H9 (cell line): ENCODE results near the gene ATF6. TPM values are rescaled to one million over a fixed set of nuclear protein-coding genes. Genes with fewer than 3 reads are reported as not detected.

Experiments
- DNase-seq: peaks from one replicate; pipeline ENCODE4 v3.0.0-alpha.2; 2017
- H2AFZ ChIP-seq: one replicate; pipeline ENCODE4 v1.6.1; 2013; ENCODE audit warnings: mild to moderate bottlenecking, low read length, control low read depth, moderate library complexity
- H2AK5ac ChIP-seq: 2 replicates; pipeline ENCODE4 v1.6.1; 2013; ENCODE audit warnings: low read length, control low read depth, mixed read lengths; ENCODE audit not compliant: insufficient read length
- H2BK120ac ChIP-seq: one replicate; pipeline ENCODE4 v1.6.1; 2013; ENCODE audit warnings: low read depth, mild to moderate bottlenecking, low read length, control low read depth, inconsistent platforms; ENCODE audit not compliant: poor library complexity, severe bottlenecking
- H2BK12ac ChIP-seq: 2 replicates; pipeline ENCODE4 v1.6.1; 2013; ENCODE audit warnings: low read length, control low read depth, mixed read lengths, low read depth; ENCODE audit not compliant: insufficient read length
- H2BK15ac ChIP-seq: 2 replicates; pipeline ENCODE4 v1.6.1; 2013; ENCODE audit warnings: low read depth, low read length, control low read depth
- H2BK20ac ChIP-seq: one replicate; pipeline ENCODE4 v1.6.1; 2013; ENCODE audit warnings: low read depth, mild to moderate bottlenecking, low read length, control low read depth, inconsistent platforms; ENCODE audit not compliant: poor library complexity, severe bottlenecking
- H2BK5ac ChIP-seq: 2 replicates; pipeline ENCODE4 v1.6.1; 2013; ENCODE audit warnings: low read length, control low read depth, mixed read lengths; ENCODE audit not compliant: insufficient read length
- H3K14ac ChIP-seq: 2 replicates; pipeline ENCODE4 v1.6.1; 2013; ENCODE audit warnings: low read length, control low read depth; ENCODE audit not compliant: insufficient read depth
- H3K18ac ChIP-seq: 2 replicates; pipeline ENCODE4 v1.6.1; 2013; ENCODE audit warnings: low read depth, mild to moderate bottlenecking, mixed read lengths, low read length, control low read depth; ENCODE audit not compliant: insufficient read length
- H3K23ac ChIP-seq: 2 replicates; pipeline ENCODE4 v1.6.1; 2013; ENCODE audit warnings: low read length, control low read depth, mixed read lengths, low read depth; ENCODE audit not compliant: insufficient read length
- H3K23me2 ChIP-seq: 2 replicates; pipeline ENCODE4 v1.6.1; 2013; ENCODE audit warnings: low read depth, mild to moderate bottlenecking, mixed read lengths, low read length, control low read depth; ENCODE audit not compliant: insufficient read length, poor library complexity, severe bottlenecking
- H3K27ac ChIP-seq: 2 replicates; pipeline ENCODE4 v1.5.1; 2013; ENCODE audit warnings: low read length, control low read depth, mixed read lengths, low read depth; ENCODE audit not compliant: insufficient read length
- H3K27me3 ChIP-seq: 2 replicates; pipeline ENCODE4 v1.6.1; 2013; ENCODE audit warnings: low read length, control low read depth, inconsistent platforms; ENCODE audit not compliant: insufficient read depth
- H3K4ac ChIP-seq: 2 replicates; pipeline ENCODE4 v1.6.1; 2013; ENCODE audit warnings: low read depth, mild to moderate bottlenecking, control low read depth, inconsistent platforms, low read length, moderate library complexity
- H3K4me1 ChIP-seq: 2 replicates; pipeline ENCODE4 v1.6.1; 2013; ENCODE audit warnings: low read length, control low read depth, inconsistent platforms; ENCODE audit not compliant: insufficient read depth
- H3K4me2 ChIP-seq: 2 replicates; pipeline ENCODE4 v1.6.1; 2013; ENCODE audit warnings: low read length, control low read depth, mixed read lengths; ENCODE audit not compliant: insufficient read length, insufficient read depth
- H3K56ac ChIP-seq: 2 replicates; pipeline ENCODE4 v1.6.1; 2013; ENCODE audit warnings: low read depth, mild to moderate bottlenecking, mixed read lengths, low read length, control low read depth; ENCODE audit not compliant: insufficient read length
- H3K79me1 ChIP-seq: 2 replicates; pipeline ENCODE4 v1.6.1; 2013; ENCODE audit warnings: low read depth, mild to moderate bottlenecking, moderate library complexity, low read length, control low read depth, inconsistent platforms; ENCODE audit not compliant: insufficient read depth, poor library complexity, severe bottlenecking
- H3K79me2 ChIP-seq: 2 replicates; pipeline ENCODE4 v1.6.1; 2013; ENCODE audit warnings: low read length, control low read depth, inconsistent platforms; ENCODE audit not compliant: insufficient read depth
- H3K9ac ChIP-seq: 2 replicates; pipeline ENCODE4 v1.6.1; 2013; ENCODE audit warnings: low read length, control low read depth, mixed read lengths; ENCODE audit not compliant: insufficient read length; ENCODE audit errors: extremely low read depth
- H3K9me3 ChIP-seq: one replicate; pipeline ENCODE4 v1.6.1; 2013; ENCODE audit warnings: low read depth, low read length, inconsistent platforms; ENCODE audit not compliant: control insufficient read depth
- H3T11ph ChIP-seq: one replicate; pipeline ENCODE4 v1.6.1; 2013; ENCODE audit warnings: mild to moderate bottlenecking, low read length, control low read depth, inconsistent platforms
- H4K20me1 ChIP-seq: one replicate; pipeline ENCODE4 v1.6.1; 2013; ENCODE audit not compliant: control insufficient read depth, insufficient read length, insufficient read depth
- H4K5ac ChIP-seq: 2 replicates; pipeline ENCODE4 v1.6.1; 2013; ENCODE audit warnings: low read depth, mild to moderate bottlenecking, mixed read lengths, low read length, control low read depth; ENCODE audit not compliant: insufficient read length
- H4K8ac ChIP-seq: replicated peaks from 2 replicates; pipeline ENCODE4 v1.6.1; 2013; ENCODE audit warnings: low read length, control low read depth, mixed read lengths, low read depth; ENCODE audit not compliant: insufficient read length
- H4K91ac ChIP-seq: 2 replicates; pipeline ENCODE4 v1.6.1; 2013; ENCODE audit warnings: low read depth, mild to moderate bottlenecking, moderate library complexity, mixed read lengths, low read length, control low read depth; ENCODE audit not compliant: insufficient read length
- H3K27ac Mint-ChIP-seq, 3 experiments: 2 replicates in 2 of 3; 3 replicates in 1 of 3; pipeline ENCODE4 v1.8.0; 2020 to 2021; ENCODE audit warnings: mixed read lengths in 3 of 3, mild to moderate bottlenecking in 1 of 3, moderate library complexity in 1 of 3
- H3K27me3 Mint-ChIP-seq: 2 replicates; pipeline ENCODE4 v1.8.0; 2021; ENCODE audit warnings: low read depth, mild to moderate bottlenecking, moderate library complexity, mixed read lengths
- H3K36me3 Mint-ChIP-seq, 3 experiments: 2 replicates in 2 of 3; 3 replicates in 1 of 3; pipeline ENCODE4 v1.8.0; 2020 to 2021; ENCODE audit warnings: low read depth in 3 of 3, mixed read lengths in 3 of 3; ENCODE audit not compliant: insufficient read depth in 1 of 3
- H3K4me1 Mint-ChIP-seq, 2 experiments: 2 replicates each; pipeline ENCODE4 v1.8.0; 2020; ENCODE audit warnings: mixed read lengths in 2 of 2
- H3K4me3 Mint-ChIP-seq, 2 experiments: 2 replicates in 1 of 2; 3 replicates in 1 of 2; pipeline ENCODE4 v1.8.0; 2020 to 2021; ENCODE audit warnings: mild to moderate bottlenecking in 2 of 2, mixed read lengths in 2 of 2, moderate library complexity in 1 of 2
- H3K9me3 Mint-ChIP-seq, 2 experiments: 2 replicates in 1 of 2; 3 replicates in 1 of 2; pipeline ENCODE4 v1.8.0; 2020; ENCODE audit warnings: mild to moderate bottlenecking in 2 of 2, mixed read lengths in 2 of 2, moderate library complexity in 1 of 2
- CTCF ChIP-seq: fragments of 200-600 bp; sonication (generic); conservative IDR thresholded peaks from 3 replicates; pipeline ENCODE4 v1.8.0; 2021; ENCODE audit warnings: antibody characterized with exemption, mild to moderate bottlenecking
- WGBS: extraction: QIAGEN DNeasy Blood & Tissue Kit; methylation state at CpG from one replicate; pipeline ENCODE4 v1.1.7; 2013; ENCODE audit warnings: missing lambda C conversion rate, low lambda C conversion rate, mixed read lengths; ENCODE audit not compliant: insufficient read length; ENCODE audit errors: extremely low coverage; 5-methylcytosine and 5-hydroxymethylcytosine counted together
- total RNA-seq: library from RNA; stranded (reverse); gene quantifications from 2 replicates; pipeline ENCODE4 v1.2.1, GENCODE V29; 2021

Gene ATF6
- total RNA-seq, 1 experiment from 2014 or later: 11.2 TPM

- H3K18ac ChIP-seq: no peak overlapping the region
- Mint-ChIP-seq H3K4me1 (no peaks in the 10 kb centered on the region), H3K27me3 (no peaks in the 10 kb centered on the region), H3K9me3 (no peaks in the 10 kb centered on the region), H3K27ac (no peak overlapping the region), H3K4me3 (no peak overlapping the region), H3K36me3 (peaks cover 0 to 6% (median 0%) of the 10 kb centered on the region in 3 experiments; a peak in 2 of 7 replicates)
- H3K27ac ChIP-seq: no peak overlapping the region
- no peak overlapping the region for H4K5ac ChIP-seq
- no peak overlapping the region for H2BK120ac ChIP-seq
- no peaks in the 10 kb centered on the region for H4K20me1 ChIP-seq
- no peak overlapping the region for H4K8ac ChIP-seq
- H3K79me2 ChIP-seq: no peaks in the 10 kb centered on the region
- no peak for TF ChIP-seq CTCF
- no peak for DNase-seq
- no peak overlapping the region for H4K91ac ChIP-seq
- H3K9ac ChIP-seq: no peak overlapping the region
- no CpG with 5 or more reads among the region's 1 CpG for WGBS
- no peak overlapping the region for H3K56ac ChIP-seq
- H3K4ac ChIP-seq: no peak overlapping the region
- H3K23ac ChIP-seq: no peak overlapping the region
- no peak overlapping the region for H2BK15ac ChIP-seq
- no peak overlapping the region for H2BK5ac ChIP-seq
- no peaks in the 10 kb centered on the region for H3K23me2 ChIP-seq
- H2AFZ ChIP-seq: no peak overlapping the region
- H3K27me3 ChIP-seq: no peaks in the 10 kb centered on the region
- H3K4me2 ChIP-seq: no peak overlapping the region
- H3K4me1 ChIP-seq: no peaks in the 10 kb centered on the region
- H3K14ac ChIP-seq: no peak overlapping the region
- H2AK5ac ChIP-seq: no peak overlapping the region
- H3T11ph ChIP-seq: no peak overlapping the region
- H2BK20ac ChIP-seq: no peak overlapping the region
- no peaks in the 10 kb centered on the region for H3K9me3 ChIP-seq
- H3K79me1 ChIP-seq: no peaks in the 10 kb centered on the region
- H2BK12ac ChIP-seq: no peak overlapping the region
Observed at GRCh38 chr1:161855260-161855659, 89.1 kb downstream of the ATF6 start.
